ENCODE results near the gene ZCCHC8.
"Not testable (repeated sequence)": the region's sequence is repeated elsewhere in the genome, so short reads cannot be mapped to it uniquely, and the experiment has no call there.

The ZCCHC8 gene

GRCh38 chr12:122437656-122438121, 63.0 kb downstream of the ZCCHC8 start:
- no CpG with 5 or more reads among the region's 8 CpGs for WGBS (ENCODE audit: insufficient coverage, insufficient read length)
- H3K9me3 ChIP-seq (ENCODE audit: control insufficient read depth, insufficient read depth, low read length), result no peaks in the 10 kb centered on the region
- no peak overlapping the region for H3K4me3 ChIP-seq (ENCODE audit: low read length)
- no peak for DNase-seq (ENCODE audit: low read depth, low spot score)
- H3K27me3 ChIP-seq (ENCODE audit: control insufficient read depth, insufficient read depth, low read length), result no peaks in the 10 kb centered on the region
- no peaks in the 10 kb centered on the region for H3K4me1 ChIP-seq (ENCODE audit: control insufficient read depth, insufficient read depth, low read length)
- no peaks in the 10 kb centered on the region for H3K36me3 ChIP-seq (ENCODE audit: control insufficient read depth, insufficient read depth, low read length)
- no peak overlapping the region for H3K27ac ChIP-seq (ENCODE audit: low read length)

- Histone ChIP-seq H3K27ac (ENCODE audit: low read length) (no peak overlapping the region), H3K4me3 (ENCODE audit: low read length) (no peak overlapping the region), H3K36me3 (ENCODE audit: control insufficient read depth, insufficient read depth, low read length) (no peaks in the 10 kb centered on the region), H3K9me3 (ENCODE audit: control insufficient read depth, insufficient read depth, low read length) (no peaks in the 10 kb centered on the region), H3K4me1 (ENCODE audit: control insufficient read depth, insufficient read depth, low read length) (no peaks in the 10 kb centered on the region), H3K27me3 (ENCODE audit: control insufficient read depth, insufficient read depth, low read length) (no peaks in the 10 kb centered on the region)
- no CpG with 5 or more reads among the region's 4 CpGs for WGBS (ENCODE audit: insufficient coverage, insufficient read length)
- DNase-seq (ENCODE audit: low read depth, low spot score), result no peak
Measured at GRCh38 chr12:122435186-122435585, 65.5 kb downstream of the ZCCHC8 start.

GRCh38 chr12:122429043-122429442, 71.7 kb downstream of the ZCCHC8 start:
- not testable (repeated sequence) for H3K4me1 ChIP-seq (ENCODE audit: control insufficient read depth, insufficient read depth, low read length); H3K36me3 ChIP-seq (ENCODE audit: control insufficient read depth, insufficient read depth, low read length); H3K9me3 ChIP-seq (ENCODE audit: control insufficient read depth, insufficient read depth, low read length); H3K4me3 ChIP-seq (ENCODE audit: low read length); H3K27me3 ChIP-seq (ENCODE audit: control insufficient read depth, insufficient read depth, low read length); H3K27ac ChIP-seq (ENCODE audit: low read length); DNase-seq (ENCODE audit: low read depth, low spot score)
- WGBS (ENCODE audit: insufficient coverage, insufficient read length), result no CpG with 5 or more reads among the region's 5 CpGs

- H3K4me1 ChIP-seq (ENCODE audit: control insufficient read depth, insufficient read depth, low read length), result no peaks in the 10 kb centered on the region; the same call in 1 of the 2 replicates
- H3K9me3 ChIP-seq (ENCODE audit: control insufficient read depth, insufficient read depth, low read length), result no peaks in the 10 kb centered on the region
- H3K4me3 ChIP-seq (ENCODE audit: low read length), result no peak overlapping the region
- no peaks in the 10 kb centered on the region for H3K36me3 ChIP-seq (ENCODE audit: control insufficient read depth, insufficient read depth, low read length)
- H3K27me3 ChIP-seq (ENCODE audit: control insufficient read depth, insufficient read depth, low read length), result no peaks in the 10 kb centered on the region
- H3K27ac ChIP-seq (ENCODE audit: low read length), result no peak overlapping the region
- no peak for DNase-seq (ENCODE audit: low read depth, low spot score)
- WGBS (ENCODE audit: insufficient coverage, insufficient read length), result no CpG with 5 or more reads among the region's 9 CpGs
Measured at GRCh38 chr12:122427403-122427802, 73.3 kb downstream of the ZCCHC8 start.

GRCh38 chr12:122423258-122424165, 77.2 kb downstream of the ZCCHC8 start:
- no peaks in the 10 kb centered on the region for H3K9me3 ChIP-seq (ENCODE audit: control insufficient read depth, insufficient read depth, low read length)
- no peak overlapping the region for H3K27ac ChIP-seq (ENCODE audit: low read length)
- WGBS (ENCODE audit: insufficient coverage, insufficient read length), result no CpG with 5 or more reads among the region's 21 CpGs
- H3K4me3 ChIP-seq (ENCODE audit: low read length), result peak overlapping the region; percentile 73; the same call in 1 of the 2 replicates
- DNase-seq (ENCODE audit: low read depth, low spot score), result no peak
- no peaks in the 10 kb centered on the region; the same call in 1 of the 2 replicates for H3K4me1 ChIP-seq (ENCODE audit: control insufficient read depth, insufficient read depth, low read length)
- no peaks in the 10 kb centered on the region for H3K27me3 ChIP-seq (ENCODE audit: control insufficient read depth, insufficient read depth, low read length)
- no peaks in the 10 kb centered on the region for H3K36me3 ChIP-seq (ENCODE audit: control insufficient read depth, insufficient read depth, low read length)

GRCh38 chr12:122422730-122423257, 77.9 kb downstream of the ZCCHC8 start:
- Histone ChIP-seq H3K36me3 (ENCODE audit: control insufficient read depth, insufficient read depth, low read length) (no peaks in the 10 kb centered on the region), H3K27me3 (ENCODE audit: control insufficient read depth, insufficient read depth, low read length) (no peaks in the 10 kb centered on the region), H3K27ac (ENCODE audit: low read length) (no peak overlapping the region), H3K4me1 (ENCODE audit: control insufficient read depth, insufficient read depth, low read length) (no peaks in the 10 kb centered on the region; the same call in 1 of the 2 replicates), H3K9me3 (ENCODE audit: control insufficient read depth, insufficient read depth, low read length) (no peaks in the 10 kb centered on the region), H3K4me3 (ENCODE audit: low read length) (peak overlapping the region; percentile 73; the same call in 1 of the 2 replicates)
- no CpG with 5 or more reads among the region's 39 CpGs for WGBS (ENCODE audit: insufficient coverage, insufficient read length)
- DNase-seq (ENCODE audit: low read depth, low spot score), result no peak

- no peak for DNase-seq (ENCODE audit: low read depth, low spot score)
- Histone ChIP-seq H3K27me3 (ENCODE audit: control insufficient read depth, insufficient read depth, low read length) (no peaks in the 10 kb centered on the region), H3K27ac (ENCODE audit: low read length) (no peak within 1 kb of the TSS), H3K9me3 (ENCODE audit: control insufficient read depth, insufficient read depth, low read length) (no peaks in the 10 kb centered on the region), H3K36me3 (ENCODE audit: control insufficient read depth, insufficient read depth, low read length) (no peaks in the 10 kb centered on the region), H3K4me3 (ENCODE audit: low read length) (peak within 1 kb of the TSS; percentile 73), H3K4me1 (ENCODE audit: control insufficient read depth, insufficient read depth, low read length) (no peaks in the 10 kb centered on the region; the same call in 1 of the 2 replicates)
- WGBS (ENCODE audit: insufficient coverage, insufficient read length), result no CpG with 5 or more reads among the region's 118 CpGs
Measured at GRCh38 chr12:122421821-122422729, 78.7 kb downstream of the ZCCHC8 start, which contains the start of gene CLIP1. TSS of gene CLIP1 (minus strand) at chr12:122422669. CDS start at chr12:122380452, 42,217 bp downstream.
